ENCODE measurements around the gene ID3.

GRCh38 chr1:23514111-23514679 is 45.1 kb downstream of the ID3 start:
- no peak for TF ChIP-seq CTCF (IDR thresholded peaks at IDR 0.05; ENCODE audit: control extremely low read depth in 1 of 3, insufficient read depth in 1 of 3, low read depth in 1 of 3, low read length in 3 of 3)
- TF ChIP-seq POLR2AphosphoS5 (IDR thresholded peaks at IDR 0.05; ENCODE audit: low read depth, low read length) = no peak
- TF ChIP-seq TBP (IDR thresholded peaks at IDR 0.05; ENCODE audit: low read depth, low read length) = no peak
- TF ChIP-seq EZH2 (IDR thresholded peaks at IDR 0.05; ENCODE audit: low read depth, low read length, severe bottlenecking) = no peak
- no peak for TF ChIP-seq CREB1 (IDR thresholded peaks at IDR 0.05)
- TF ChIP-seq SRF (IDR thresholded peaks at IDR 0.05; ENCODE audit: low read depth, low read length) = no peak
- TF ChIP-seq CHD2 (IDR thresholded peaks at IDR 0.05; ENCODE audit: low read length) = no peak
- no peak for TF ChIP-seq RFX5 (IDR thresholded peaks at IDR 0.05; ENCODE audit: borderline replicate concordance, low read depth, low read length)

All from H1 (cell line).